GM21515 (cell line): ENCODE data around the gene LPP.

Experiments
- ATAC-seq: cut with Tn5 transposase; IDR thresholded peaks from one replicate; pipeline ENCODE4 v1.9.1; 2021; ENCODE audit not compliant: unreplicated experiment

LPP gene

DNA sequence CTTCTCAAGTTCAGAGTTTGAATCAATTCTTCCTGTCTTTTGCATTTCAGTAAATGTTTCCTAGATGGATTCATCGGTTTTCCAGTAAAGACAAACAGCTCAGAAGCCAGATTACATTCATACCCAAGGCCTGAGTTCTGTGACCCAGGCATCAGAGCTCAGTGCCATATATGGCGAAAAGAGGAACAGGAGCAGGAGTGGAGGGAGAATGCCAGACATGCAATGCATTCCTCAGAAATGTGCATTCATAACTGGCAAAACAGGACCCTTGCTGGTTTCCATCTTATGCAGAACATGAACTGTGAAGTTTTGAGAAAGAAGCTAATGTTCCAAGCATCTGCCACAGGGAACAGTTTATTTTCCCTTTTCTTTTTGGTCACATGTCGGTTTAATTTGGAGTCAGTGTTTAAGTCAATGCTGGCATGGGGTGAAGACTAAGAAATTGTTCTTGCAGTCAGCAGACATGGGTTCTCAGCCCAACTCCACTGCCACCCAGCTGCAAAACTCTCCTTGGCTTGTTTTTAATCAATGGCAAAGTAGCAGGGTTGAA, 116.5 kb downstream of the LPP start:
- ATAC-seq = no peak

DNA sequence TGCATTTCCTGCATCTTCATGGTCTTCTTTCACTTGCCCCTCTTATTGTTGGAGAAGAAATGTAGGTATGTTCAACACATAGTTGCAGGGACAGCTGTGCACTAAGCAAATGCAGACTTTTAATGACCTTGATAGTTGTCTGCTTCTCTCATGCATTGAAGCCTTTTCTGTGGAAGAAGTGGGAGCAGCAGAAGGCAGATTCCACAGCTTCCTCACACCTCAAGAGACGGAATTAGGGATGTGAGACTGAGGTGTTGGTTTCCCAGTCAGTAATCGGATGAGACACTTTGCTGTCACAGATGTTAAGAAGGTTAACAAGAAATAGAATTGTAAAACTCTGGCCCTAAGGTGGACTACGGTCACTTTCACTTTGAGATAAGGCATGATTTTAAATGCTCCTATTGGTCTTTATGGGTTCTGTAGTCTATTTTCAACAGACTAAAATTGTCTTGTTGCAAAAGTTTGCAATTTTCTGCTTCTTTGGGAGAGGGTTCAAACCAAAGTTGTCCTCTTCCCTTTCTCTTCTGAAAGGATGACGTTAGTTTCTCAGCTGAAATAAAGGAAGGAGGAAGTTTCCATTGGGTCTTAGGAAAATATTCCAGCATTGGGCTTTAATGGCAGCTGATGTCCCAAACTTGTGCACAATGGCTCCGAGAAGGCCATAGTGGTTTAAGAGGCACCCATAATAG, 117.4 kb downstream of the LPP start:
- ATAC-seq = no peak

DNA sequence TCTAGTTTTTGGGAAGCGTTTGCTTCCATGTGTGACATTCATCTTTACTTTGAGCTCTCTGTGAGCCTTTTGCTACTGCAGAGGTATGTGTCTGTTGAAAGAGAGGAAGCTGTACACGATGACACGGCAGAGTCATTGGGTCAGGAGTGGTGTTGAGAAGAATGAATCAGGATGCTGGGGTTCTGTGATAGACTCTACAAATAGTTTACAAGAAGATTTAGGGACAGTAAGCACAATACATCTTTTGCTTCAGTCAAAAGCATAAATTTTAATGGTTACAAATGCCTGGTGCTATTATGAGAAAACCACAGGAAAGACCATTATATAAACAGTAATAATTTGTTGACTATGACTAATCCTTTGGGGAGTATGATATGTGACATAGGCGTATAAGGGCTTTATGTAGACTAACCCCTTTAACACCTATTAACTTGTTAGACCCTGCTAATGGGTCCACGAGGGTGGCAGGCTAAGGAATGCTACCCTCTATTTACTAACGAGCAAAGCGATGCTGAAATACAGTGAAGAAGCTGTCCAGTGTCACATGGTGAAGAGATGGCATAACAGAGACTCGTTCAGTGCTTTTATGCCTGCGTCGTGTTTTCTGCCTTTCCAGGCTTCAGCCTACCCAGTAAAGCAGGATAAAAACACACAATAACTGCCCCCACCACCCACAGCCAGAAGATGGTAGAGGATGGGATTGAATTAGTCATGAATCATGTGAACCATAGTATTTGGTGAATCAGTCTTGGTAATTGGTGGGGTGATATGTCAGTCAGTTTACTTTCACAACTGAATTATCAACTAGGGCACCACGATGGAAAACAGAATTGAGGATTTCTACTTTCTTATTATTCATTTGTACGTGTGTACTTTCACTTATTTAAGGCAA, 118.8 kb downstream of the LPP start:
- no peak for ATAC-seq

DNA sequence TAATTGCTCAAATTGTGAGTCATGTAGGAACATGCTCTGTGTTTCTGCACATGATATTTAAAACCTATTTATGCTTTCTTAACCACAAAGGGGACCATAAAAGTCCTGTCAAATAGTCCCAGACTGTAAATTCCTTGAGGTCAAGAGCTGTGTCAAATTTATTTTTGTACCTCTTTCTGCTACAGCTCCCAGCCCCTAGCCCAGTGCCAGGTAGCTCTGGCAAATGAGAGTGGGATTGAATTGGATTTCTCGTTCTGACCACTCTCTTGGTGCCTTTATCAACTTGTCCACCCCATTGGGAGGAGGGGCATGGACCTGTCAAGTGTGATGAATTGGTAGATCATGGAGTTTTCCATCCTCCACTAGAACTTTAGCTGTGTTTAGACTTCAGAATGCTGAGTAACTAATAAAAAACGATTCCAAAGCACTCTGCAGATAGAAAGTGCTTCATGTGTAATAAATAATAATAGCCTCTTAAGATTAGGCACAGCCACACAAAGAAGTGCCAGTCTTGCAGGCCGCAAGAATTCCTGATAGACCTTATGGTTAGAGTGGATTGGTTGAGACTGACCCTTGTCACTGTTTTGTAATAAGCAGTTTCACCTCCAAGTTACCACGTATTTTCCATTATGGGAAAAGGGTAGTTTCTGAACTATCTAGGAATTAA, 120.4 kb downstream of the LPP start:
- no peak for ATAC-seq

DNA sequence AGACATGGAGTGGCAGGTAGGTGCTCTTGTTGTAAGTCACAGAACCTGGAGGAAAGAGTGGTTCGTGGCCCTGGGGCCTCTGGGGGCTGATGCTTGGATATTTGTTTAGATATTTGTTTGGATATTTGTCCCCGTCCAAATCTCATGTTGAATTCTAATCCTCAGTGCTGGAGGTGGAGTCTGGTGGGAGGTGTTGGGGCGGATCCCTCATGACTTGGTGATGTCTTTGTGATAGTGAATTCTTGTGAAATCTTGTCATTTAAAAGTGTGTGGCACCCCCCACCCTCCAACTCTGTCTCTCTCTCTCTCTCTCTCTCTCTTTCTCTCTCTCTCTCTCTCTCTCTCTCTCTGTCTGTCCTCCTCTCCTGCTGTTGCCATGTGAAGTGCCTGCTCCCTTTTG, 122.4 kb downstream of the LPP start:
- no peak for ATAC-seq

DNA sequence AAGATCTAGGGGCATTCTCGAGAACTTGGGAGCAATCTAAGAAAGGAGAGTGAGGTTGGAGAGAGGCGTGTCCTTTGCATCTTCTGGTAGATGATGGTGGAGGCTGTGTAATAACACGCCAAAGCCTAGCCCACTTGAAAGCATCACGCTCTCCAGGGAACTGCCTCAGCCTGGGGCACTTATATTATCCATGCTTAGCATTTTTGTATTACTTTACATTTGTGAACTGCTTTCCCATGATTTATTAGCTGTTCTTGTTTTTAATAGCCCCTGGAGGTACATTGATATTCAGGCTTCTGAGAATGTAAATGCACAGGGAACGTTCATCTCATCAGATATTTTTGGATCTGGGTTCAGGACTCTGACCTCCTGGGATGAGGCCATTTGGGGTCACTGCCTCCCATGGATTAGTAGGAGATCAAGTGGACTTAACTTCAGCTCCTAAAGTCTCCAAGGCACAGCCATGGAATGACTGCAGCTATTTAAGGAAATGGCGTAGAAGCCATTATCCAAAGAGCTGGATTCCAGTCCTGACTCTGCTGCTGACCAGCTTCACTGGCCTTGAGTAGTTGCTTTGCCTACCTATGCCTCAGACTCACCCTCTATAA, 124.9 kb downstream of the LPP start:
- no peak for ATAC-seq

DNA sequence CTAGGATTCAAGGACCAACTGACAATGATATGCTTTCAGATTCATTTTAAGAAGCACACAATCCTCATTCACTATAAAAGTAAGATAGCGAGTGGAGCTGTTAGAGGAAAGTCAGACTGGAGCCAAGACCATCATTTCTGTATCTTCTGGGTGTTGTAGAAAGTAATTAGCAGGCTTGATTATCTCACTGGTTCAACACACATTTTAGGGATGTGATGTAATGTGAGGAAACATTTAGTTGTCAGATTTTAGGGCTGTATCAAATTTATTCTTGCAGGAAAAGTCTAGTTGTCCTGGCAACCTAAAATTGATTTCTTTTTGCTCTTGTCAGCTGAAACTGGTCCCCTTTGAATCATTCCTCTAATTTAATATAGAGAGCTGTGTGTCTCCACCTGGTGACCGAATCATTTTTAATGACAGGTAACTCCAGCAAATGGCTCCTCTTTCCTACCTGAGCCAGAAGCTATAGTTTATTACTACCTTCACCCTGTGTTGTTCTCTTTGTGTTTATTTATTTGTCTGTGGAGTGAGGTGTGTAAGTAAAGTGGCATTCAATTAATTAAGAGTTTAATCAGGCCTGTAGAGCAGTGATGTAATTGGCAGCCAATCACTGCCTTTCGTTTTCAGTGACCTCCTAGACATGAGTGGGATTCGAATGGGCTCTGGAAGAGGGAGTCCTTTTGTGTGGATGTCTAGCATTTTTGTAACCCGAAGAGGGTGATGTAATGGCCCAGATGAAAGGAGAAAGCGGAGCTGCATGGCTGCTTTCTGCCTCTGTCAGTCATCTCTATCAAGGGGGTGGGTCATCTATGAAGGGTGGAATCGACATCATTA, 125.8 kb downstream of the LPP start:
- ATAC-seq = no peak

DNA sequence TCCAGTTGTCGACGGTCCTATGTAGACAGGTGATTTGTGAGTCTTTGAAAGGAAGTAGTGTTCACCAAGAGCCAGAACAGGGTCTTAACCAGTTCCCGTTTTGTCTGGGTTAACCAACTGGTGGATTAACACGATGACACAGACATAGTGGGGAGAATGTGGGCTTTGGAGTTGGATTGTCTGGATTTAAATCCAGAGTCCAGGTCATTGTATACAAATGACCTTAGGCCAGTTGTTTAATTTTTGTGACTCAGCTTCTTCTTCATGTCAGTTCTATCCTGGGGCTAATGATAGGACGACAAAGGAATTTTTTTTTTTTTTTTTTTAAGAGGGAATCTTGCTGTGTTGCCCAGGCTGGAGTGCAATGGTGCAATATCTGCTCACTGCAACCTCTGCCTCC, 126.7 kb downstream of the LPP start:
- no peak for ATAC-seq

DNA sequence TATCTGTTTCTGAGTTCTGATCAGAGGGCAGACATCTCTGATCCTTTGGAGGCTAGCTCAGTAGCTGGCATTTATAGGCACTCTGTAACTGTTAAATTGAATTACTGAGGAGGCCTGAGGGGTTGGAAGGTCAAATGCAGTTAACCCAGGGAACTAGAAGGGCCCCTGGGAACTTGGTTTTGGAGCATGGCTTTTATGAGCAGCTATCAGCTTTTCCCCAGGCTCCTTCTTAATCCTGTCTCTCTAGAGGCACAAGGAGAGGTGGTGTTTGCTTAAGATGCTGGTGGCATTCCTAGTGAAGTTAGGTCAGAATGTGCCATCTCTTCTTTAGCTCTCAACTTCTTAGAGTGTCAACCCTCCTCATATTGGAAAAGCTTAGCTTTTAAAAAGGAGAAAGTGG, 128.9 kb downstream of the LPP start:
- ATAC-seq = no peak

DNA sequence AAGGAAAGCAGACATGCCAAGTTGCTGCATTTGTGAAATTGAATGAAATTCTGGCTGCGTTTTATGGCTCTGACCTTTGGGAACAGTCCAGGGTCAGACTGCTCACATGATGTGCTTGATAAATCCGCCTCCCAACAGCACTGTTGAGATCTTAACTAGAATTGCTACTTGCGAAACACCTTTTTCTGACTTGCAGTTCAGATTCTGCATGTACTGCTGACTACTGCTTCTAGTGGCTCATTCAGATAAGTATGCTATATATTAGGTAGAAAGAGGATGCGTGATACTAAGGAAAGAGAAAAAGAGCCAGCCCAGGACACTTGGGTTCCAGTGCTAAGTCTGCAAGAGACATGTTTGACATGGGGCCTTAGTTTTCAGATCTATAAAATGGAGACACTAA, 129.4 kb downstream of the LPP start:
- ATAC-seq = no peak

DNA sequence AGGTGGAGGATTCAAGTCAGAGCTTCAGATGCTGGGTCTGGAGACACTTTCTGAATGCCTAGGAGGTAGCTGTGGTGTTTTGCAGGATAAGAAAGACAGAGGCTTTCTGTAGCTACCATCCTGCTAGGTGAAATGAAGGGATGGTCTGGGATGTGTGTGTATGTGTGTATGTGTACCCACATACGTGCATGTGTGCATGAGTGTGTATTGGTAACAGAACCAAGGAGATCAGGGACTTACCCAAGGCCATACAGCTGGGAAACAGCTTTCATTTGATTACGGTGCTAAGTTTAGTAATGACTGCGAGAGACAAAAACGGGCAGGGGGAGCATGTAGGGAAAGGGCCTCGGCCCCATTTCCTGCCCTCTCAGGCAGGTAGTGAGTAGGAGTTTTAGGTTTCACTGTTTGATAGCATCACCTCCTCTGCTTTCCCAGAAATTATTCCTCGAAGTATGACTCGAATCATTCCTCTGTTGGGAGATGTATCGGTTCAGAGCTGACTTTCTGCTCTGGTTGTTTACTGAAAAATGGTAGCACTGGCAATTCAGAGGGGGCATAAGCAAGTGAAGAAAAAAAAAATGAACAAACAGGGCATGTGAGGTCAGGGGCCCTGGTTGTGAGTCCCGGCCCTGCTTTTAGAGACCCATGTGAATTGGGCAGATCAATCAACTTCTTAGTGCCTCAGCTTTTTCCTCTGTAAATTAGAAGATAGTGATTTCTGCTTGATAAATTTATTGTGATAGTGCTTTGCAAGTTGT, 130.7 kb downstream of the LPP start:
- ATAC-seq = no peak

DNA sequence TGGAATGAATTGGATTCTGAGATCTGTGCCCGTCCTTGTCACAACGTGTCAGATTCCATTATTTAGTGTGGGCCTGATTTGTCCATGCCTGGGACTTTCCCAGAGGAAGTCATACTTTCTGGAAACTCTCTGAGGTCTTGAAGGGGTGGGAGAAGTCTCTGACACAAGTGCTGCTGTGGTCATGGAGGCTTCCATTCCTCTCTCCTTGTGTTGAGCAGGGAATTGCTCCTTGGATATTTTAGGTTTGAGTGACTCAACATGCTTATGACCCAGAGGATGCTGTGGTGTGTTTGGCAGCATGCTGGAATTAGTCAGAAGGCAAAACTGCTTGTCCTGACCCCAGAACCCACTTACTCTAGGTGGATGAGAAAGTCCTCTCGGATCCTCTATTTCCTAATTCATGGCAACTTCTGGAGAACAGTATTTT, 132.1 kb downstream of the LPP start:
- no peak for ATAC-seq

DNA sequence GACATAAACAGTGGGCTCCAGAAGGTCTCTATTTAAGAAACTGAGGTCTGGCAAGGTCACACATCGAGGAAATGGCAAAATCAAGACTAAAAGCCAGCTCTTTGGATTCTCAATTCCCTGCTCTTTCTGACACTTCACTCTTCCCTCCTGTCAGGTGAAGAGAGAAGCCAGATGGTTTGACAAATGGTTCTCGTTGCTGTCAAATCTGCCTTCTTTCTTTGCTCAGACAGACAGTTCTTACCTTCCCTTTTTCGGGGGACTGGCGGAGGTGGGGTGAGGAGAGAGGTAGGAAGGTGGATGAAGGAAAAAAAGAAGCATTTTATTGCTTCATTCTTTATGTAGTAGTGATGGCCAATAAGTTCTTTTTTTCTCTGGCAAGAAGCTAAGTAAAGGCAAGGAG, 133.4 kb downstream of the LPP start:
- no peak for ATAC-seq

DNA sequence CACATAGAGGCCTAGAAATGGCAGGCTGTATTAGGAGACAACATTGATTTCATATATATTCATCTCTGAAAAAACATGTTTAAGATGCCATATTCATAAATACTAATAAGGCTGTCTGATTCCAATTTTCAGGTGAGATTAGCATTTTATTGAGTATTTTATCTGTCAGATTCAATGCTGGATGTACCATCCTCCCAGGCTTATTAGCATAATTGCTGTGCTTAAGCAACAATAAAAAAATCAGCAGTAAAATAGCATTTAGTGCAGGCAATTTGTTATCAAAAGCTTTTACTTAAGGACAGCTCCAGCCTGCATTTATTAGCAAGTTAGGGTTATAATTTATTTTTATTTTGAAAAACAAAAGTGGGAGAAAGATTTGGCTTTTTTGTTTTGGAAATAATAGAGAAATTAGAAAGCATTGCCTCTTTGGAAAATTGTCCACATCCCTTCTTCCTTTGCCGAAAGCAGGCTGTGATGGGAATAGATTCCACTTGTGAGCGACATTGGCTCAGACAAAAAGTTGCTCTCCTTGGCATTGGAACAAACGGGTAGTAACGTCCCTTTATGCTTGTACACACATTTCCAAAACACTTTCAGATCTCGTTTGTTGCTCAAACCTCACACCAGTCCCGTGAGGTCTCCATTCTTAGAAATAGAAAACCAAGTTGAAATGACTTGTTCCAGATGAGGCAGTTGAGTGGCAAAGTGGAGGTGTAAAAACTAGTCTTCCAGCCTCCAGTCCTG, 134.0 kb downstream of the LPP start:
- no peak for ATAC-seq

DNA sequence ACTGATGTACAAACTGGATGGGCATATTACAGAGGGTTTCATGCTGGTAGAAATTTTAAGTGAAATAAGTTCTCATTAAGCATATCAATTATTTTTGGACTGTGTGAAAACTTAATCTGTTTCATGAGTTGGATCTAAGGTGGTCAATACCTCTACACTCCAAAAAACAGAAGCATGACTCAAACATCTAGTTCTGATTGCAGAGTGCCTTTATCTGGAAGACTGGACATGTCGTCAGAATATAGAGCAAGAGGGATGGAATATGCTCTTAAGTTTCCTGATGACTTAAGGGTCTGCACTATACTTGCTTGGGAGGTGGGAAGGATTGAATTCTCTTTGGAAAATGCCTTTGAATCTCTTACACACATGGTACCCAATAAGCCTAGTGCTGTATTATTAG, 138.3 kb downstream of the LPP start:
- ATAC-seq = no peak

DNA sequence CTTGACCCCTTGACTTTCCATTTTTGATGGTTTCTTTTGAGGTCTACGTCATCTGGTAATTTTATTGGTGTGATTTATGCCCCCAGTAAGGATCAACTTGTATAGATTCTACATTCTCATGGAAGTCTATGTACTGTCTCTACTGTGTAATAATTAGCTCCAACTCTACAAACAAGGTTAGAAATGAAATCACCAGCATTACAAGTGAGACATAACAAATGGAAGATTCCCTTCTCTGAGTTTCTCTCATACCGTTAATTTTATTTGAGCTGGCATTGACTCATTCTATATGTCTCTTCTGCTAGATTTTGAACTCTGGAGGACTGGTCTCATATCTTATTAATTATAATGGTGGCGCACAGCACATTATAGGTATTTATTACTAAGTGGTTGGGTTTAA, 138.9 kb downstream of the LPP start:
- no peak for ATAC-seq

DNA sequence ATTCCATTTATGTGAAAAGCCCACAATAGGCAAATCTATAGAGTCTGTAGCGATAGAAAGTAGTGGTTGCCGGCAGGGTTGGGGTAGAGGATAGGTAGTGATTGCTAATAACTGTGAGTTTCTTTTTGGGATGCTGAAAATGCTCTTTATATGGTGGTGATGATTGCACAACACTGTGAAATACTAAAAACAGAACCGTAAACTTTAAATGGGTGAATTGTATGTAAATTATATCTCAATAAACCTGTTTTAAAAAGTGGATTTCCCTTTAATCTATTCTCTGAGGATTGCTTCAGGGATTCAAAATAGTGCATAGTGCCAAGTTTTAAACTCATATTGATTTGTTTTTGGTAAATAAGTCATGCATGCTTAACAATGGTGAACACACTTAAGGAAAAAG, 140.2 kb downstream of the LPP start:
- no peak for ATAC-seq

DNA sequence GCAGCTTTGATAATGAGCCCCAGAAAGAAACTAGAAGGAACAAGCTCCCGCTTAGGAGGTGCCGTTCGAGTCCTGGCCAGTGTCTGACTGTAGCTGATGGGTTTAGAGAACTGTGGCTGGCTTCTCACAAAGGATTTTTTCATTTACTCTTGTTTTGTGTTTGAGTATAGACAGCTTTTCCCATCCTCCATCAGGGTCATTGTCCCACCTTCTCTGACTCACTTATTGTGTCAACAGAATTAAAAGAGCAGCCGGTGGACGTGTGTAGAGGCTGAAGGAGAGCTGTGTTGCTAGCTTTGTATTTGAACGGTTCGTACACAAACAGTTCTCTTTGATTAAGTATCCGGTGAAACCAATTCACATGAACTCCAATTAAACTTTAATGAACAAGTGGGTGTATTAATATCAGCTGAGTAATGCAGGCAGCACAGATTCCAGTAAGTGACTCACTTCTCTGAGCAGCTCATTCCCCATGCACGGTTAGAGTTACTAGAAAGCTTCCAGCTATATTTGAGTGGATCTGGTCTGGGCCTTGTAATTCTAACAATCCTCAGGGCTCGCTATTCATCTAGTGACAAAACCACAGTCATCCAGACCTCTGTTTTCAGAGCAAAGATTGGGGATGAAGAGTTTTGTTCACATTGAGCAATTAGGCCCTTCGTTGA, 141.0 kb downstream of the LPP start:
- ATAC-seq = no peak
